ENCODE measurements around the gene UTS2.

The UTS2 gene

GRCh38 chr1:7891804-7892203, 38.9 kb upstream of the UTS2 start:
- no peak overlapping the region for H3K23ac ChIP-seq (ENCODE audit: low read length)
- H3K4me3 ChIP-seq (ENCODE audit: low read length) = no peak overlapping the region
- no peak for DNase-seq
- no peak overlapping the region for H3K4me2 ChIP-seq (ENCODE audit: low read length)
- no CpG with 5 or more reads among the region's 9 CpGs for WGBS (ENCODE audit: extremely low coverage, insufficient coverage, low lambda C conversion rate)
- no peak overlapping the region for H3K9ac ChIP-seq (ENCODE audit: low read length)
- no peak overlapping the region for H3K27ac ChIP-seq (ENCODE audit: low read depth, low read length)
- no peak overlapping the region for H4K5ac ChIP-seq (ENCODE audit: low read length)
- H2BK5ac ChIP-seq (ENCODE audit: low read length) = no peak overlapping the region
- no peak overlapping the region for H3K18ac ChIP-seq (ENCODE audit: low read length)
- H3K27me3 ChIP-seq (ENCODE audit: insufficient read depth, low read length, poor library complexity) = no peaks in the 10 kb centered on the region
- no peaks in the 10 kb centered on the region for H3K79me1 ChIP-seq (ENCODE audit: low read length)
- H3K79me2 ChIP-seq (ENCODE audit: control insufficient read depth, insufficient read depth, low read length) = no peaks in the 10 kb centered on the region
- no peak overlapping the region for H2AK5ac ChIP-seq (ENCODE audit: low read length)
- no peak overlapping the region for H2BK120ac ChIP-seq (ENCODE audit: low read depth, low read length)
- no peak overlapping the region for H3K56ac ChIP-seq (ENCODE audit: low read length)
- H4K8ac ChIP-seq (ENCODE audit: low read depth, low read length) = no peak overlapping the region
- H3K4ac ChIP-seq (ENCODE audit: low read depth, low read length) = no peak overlapping the region
- H3K36me3 ChIP-seq (ENCODE audit: control insufficient read depth, insufficient read depth, low read length) = no peaks in the 10 kb centered on the region
- H3K4me1 ChIP-seq (ENCODE audit: control insufficient read depth, low read depth, low read length) = no peaks in the 10 kb centered on the region
- H2BK15ac ChIP-seq (replicated peaks; ENCODE audit: low read depth) = no peak overlapping the region

- no peaks in the 10 kb centered on the region for H3K36me3 ChIP-seq (ENCODE audit: control insufficient read depth, insufficient read depth, low read length)
- H3K27me3 ChIP-seq (ENCODE audit: insufficient read depth, low read length, poor library complexity) = no peaks in the 10 kb centered on the region
- no peak for DNase-seq
- H3K4me3 ChIP-seq (ENCODE audit: low read length) = no peak overlapping the region
- H3K4ac ChIP-seq (ENCODE audit: low read depth, low read length) = no peak overlapping the region
- H2BK15ac ChIP-seq (replicated peaks; ENCODE audit: low read depth) = no peak overlapping the region
- H3K23ac ChIP-seq (ENCODE audit: low read length) = no peak overlapping the region
- no peak overlapping the region for H3K18ac ChIP-seq (ENCODE audit: low read length)
- no peak overlapping the region for H3K56ac ChIP-seq (ENCODE audit: low read length)
- no peaks in the 10 kb centered on the region for H3K79me2 ChIP-seq (ENCODE audit: control insufficient read depth, insufficient read depth, low read length)
- H2AK5ac ChIP-seq (ENCODE audit: low read length) = no peak overlapping the region
- H3K9ac ChIP-seq (ENCODE audit: low read length) = no peak overlapping the region
- H3K4me2 ChIP-seq (ENCODE audit: low read length) = no peak overlapping the region
- H4K5ac ChIP-seq (ENCODE audit: low read length) = no peak overlapping the region
- H3K27ac ChIP-seq (ENCODE audit: low read depth, low read length) = no peak overlapping the region
- H2BK5ac ChIP-seq (ENCODE audit: low read length) = no peak overlapping the region
- H3K79me1 ChIP-seq (ENCODE audit: low read length) = no peaks in the 10 kb centered on the region
- no peak overlapping the region for H2BK120ac ChIP-seq (ENCODE audit: low read depth, low read length)
- no peak overlapping the region for H4K8ac ChIP-seq (ENCODE audit: low read depth, low read length)
- no CpG with 5 or more reads among the region's 2 CpGs for WGBS (ENCODE audit: extremely low coverage, insufficient coverage, low lambda C conversion rate)
- H3K4me1 ChIP-seq (ENCODE audit: control insufficient read depth, low read depth, low read length) = no peaks in the 10 kb centered on the region
Observed at GRCh38 chr1:7890853-7891252, 38.0 kb upstream of the UTS2 start.

DNA sequence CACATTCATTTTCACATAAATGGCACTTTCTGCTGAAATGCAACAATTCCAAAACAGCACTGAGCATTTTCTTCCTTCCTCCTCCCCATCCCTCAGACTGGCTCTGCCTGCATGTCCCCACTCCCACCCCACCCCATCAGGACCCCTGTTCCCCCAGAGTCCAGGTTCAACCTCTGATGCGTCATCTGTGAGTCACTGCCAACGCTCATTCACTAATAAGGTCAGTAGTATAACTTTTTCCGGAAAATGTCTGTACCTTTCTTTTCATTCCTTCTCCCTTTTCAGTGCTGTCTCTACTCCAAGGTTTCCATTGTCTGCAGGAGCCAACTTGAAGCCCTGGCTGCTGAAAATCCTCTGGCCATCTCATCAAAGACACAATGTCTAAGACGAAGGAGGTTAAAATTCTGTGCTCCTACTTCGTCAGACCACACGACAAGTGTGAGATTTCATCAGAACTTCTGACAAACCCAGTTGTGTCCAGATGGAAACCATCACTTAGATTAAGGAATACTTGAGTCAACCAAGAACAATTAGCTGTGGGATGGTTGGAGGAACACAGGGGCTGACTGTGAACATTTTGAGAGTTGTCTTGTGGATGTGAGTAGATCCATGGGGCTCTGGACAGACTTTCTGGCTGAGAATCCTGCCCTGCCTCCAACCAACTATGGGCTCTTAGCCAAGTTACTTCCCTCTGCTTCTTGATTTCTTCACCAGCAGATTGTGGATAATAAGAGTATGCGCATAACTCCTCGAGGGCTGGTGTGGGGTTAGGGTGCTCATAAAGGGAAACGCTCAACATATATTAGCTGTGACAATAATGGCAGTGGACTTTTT, 35.6 kb upstream of the UTS2 start:
- Histone ChIP-seq H3K27me3 (ENCODE audit: insufficient read depth, low read length, poor library complexity) (no peaks in the 10 kb centered on the region), H3K23ac (ENCODE audit: low read length) (no peak overlapping the region), H3K36me3 (ENCODE audit: control insufficient read depth, insufficient read depth, low read length) (no peaks in the 10 kb centered on the region), H3K79me1 (ENCODE audit: low read length) (no peaks in the 10 kb centered on the region), H2BK15ac (replicated peaks; ENCODE audit: low read depth) (no peak overlapping the region), H3K4me2 (ENCODE audit: low read length) (no peak overlapping the region), H4K5ac (ENCODE audit: low read length) (no peak overlapping the region), H3K4me3 (ENCODE audit: low read length) (no peak overlapping the region), H3K27ac (ENCODE audit: low read depth, low read length) (no peak overlapping the region), H2BK120ac (ENCODE audit: low read depth, low read length) (no peak overlapping the region), H4K8ac (ENCODE audit: low read depth, low read length) (no peak overlapping the region), H2BK5ac (ENCODE audit: low read length) (no peak overlapping the region), H3K4ac (ENCODE audit: low read depth, low read length) (no peak overlapping the region), H2AK5ac (ENCODE audit: low read length) (no peak overlapping the region), H3K9ac (ENCODE audit: low read length) (no peak overlapping the region), H3K18ac (ENCODE audit: low read length) (no peak overlapping the region), H3K4me1 (ENCODE audit: control insufficient read depth, low read depth, low read length) (no peaks in the 10 kb centered on the region), H3K79me2 (ENCODE audit: control insufficient read depth, insufficient read depth, low read length) (no peaks in the 10 kb centered on the region), H3K56ac (ENCODE audit: low read length) (no peak overlapping the region)
- no peak for DNase-seq
- no CpG with 5 or more reads among the region's 9 CpGs for WGBS (ENCODE audit: extremely low coverage, insufficient coverage, low lambda C conversion rate)

GRCh38 chr1:7886405-7886745, 33.5 kb upstream of the UTS2 start:
- DNase-seq = no peak
- no CpG with 5 or more reads among the region's 7 CpGs for WGBS (ENCODE audit: extremely low coverage, insufficient coverage, low lambda C conversion rate)
- Histone ChIP-seq H3K79me1 (ENCODE audit: low read length) (no peaks in the 10 kb centered on the region), H3K27ac (ENCODE audit: low read depth, low read length) (no peak overlapping the region), H3K18ac (ENCODE audit: low read length) (no peak overlapping the region), H3K9ac (ENCODE audit: low read length) (no peak overlapping the region), H2BK5ac (ENCODE audit: low read length) (no peak overlapping the region), H2BK120ac (ENCODE audit: low read depth, low read length) (no peak overlapping the region), H3K4me2 (ENCODE audit: low read length) (no peak overlapping the region), H2BK15ac (replicated peaks; ENCODE audit: low read depth) (no peak overlapping the region), H3K23ac (ENCODE audit: low read length) (no peak overlapping the region), H3K4me1 (ENCODE audit: control insufficient read depth, low read depth, low read length) (no peaks in the 10 kb centered on the region), H3K4me3 (ENCODE audit: low read length) (no peak overlapping the region), H3K79me2 (ENCODE audit: control insufficient read depth, insufficient read depth, low read length) (no peaks in the 10 kb centered on the region), H3K27me3 (ENCODE audit: insufficient read depth, low read length, poor library complexity) (no peaks in the 10 kb centered on the region), H2AK5ac (ENCODE audit: low read length) (no peak overlapping the region), H4K8ac (ENCODE audit: low read depth, low read length) (no peak overlapping the region), H4K5ac (ENCODE audit: low read length) (no peak overlapping the region), H3K56ac (ENCODE audit: low read length) (no peak overlapping the region), H3K36me3 (ENCODE audit: control insufficient read depth, insufficient read depth, low read length) (no peaks in the 10 kb centered on the region), H3K4ac (ENCODE audit: low read depth, low read length) (no peak overlapping the region)

- H4K5ac ChIP-seq (ENCODE audit: low read length) = no peak overlapping the region
- no peak overlapping the region for H2BK5ac ChIP-seq (ENCODE audit: low read length)
- H3K9ac ChIP-seq (ENCODE audit: low read length) = no peak overlapping the region
- no peak overlapping the region for H2AK5ac ChIP-seq (ENCODE audit: low read length)
- no peak overlapping the region for H3K4ac ChIP-seq (ENCODE audit: low read depth, low read length)
- H3K23ac ChIP-seq (ENCODE audit: low read length) = no peak overlapping the region
- peak overlapping the region; percentile 13 for H3K4me2 ChIP-seq (ENCODE audit: low read length)
- H3K4me1 ChIP-seq (ENCODE audit: control insufficient read depth, low read depth, low read length) = no peaks in the 10 kb centered on the region
- H3K36me3 ChIP-seq (ENCODE audit: control insufficient read depth, insufficient read depth, low read length) = no peaks in the 10 kb centered on the region
- no peak overlapping the region for H3K27ac ChIP-seq (ENCODE audit: low read depth, low read length)
- no CpG with 5 or more reads among the region's 27 CpGs for WGBS (ENCODE audit: extremely low coverage, insufficient coverage, low lambda C conversion rate)
- H2BK120ac ChIP-seq (ENCODE audit: low read depth, low read length) = no peak overlapping the region
- DNase-seq = peak; percentile 93
- no peak overlapping the region for H3K4me3 ChIP-seq (ENCODE audit: low read length)
- H3K27me3 ChIP-seq (ENCODE audit: insufficient read depth, low read length, poor library complexity) = no peaks in the 10 kb centered on the region
- no peak overlapping the region for H4K8ac ChIP-seq (ENCODE audit: low read depth, low read length)
- H3K79me2 ChIP-seq (ENCODE audit: control insufficient read depth, insufficient read depth, low read length) = no peaks in the 10 kb centered on the region
- no peak overlapping the region for H2BK15ac ChIP-seq (replicated peaks; ENCODE audit: low read depth)
- no peak overlapping the region for H3K56ac ChIP-seq (ENCODE audit: low read length)
- no peak overlapping the region for H3K18ac ChIP-seq (ENCODE audit: low read length)
- no peaks in the 10 kb centered on the region for H3K79me1 ChIP-seq (ENCODE audit: low read length)
Observed at GRCh38 chr1:7885513-7886404, 32.9 kb upstream of the UTS2 start.
